ENCODE data around the gene MITF.

MITF gene

DNA sequence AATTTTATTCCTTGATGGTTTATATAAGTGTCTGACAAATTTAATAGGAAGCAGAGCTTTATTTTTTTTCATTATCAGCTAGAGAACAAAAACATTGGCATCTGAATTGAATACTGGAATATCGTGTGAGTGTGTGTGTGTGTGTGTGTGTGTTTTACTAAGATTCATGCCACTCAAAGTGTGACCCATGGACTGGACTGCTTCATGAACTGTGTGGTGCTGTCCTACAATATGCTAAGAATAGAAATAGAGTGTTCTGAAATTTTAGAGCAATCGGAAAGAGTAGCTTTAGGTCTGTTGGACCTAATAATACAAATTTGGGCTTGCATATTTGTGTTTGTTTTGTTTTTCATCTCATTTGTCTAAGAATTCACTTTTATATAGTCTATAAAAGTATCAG is 89.6 kb downstream of the MITF start:
- in situ Hi-C loops (cut with HindIII; ENCODE audit: low sequenced_read_pairs), result no loop called here

DNA sequence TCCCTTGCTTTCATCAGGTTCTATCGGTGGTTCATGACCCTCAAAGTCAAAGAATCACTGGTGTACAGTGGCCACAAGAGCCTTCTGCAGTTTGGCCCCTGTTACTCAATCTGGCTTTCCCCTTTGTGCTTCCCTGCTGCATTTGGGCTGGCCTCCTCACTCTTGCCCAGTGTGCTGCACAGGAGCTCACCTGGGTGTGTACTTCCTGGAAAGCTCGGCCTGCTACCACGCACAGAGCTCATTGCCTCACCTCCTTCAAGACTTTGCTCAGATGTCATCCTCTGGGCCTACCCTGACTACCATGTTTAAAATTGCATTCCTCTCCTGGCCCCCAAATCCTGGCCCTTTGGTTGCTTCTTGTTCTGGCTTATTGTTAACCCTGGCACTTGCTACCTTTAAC is 90.9 kb downstream of the MITF start:
- in situ Hi-C loops (cut with HindIII; ENCODE audit: low sequenced_read_pairs), result no loop called here

DNA sequence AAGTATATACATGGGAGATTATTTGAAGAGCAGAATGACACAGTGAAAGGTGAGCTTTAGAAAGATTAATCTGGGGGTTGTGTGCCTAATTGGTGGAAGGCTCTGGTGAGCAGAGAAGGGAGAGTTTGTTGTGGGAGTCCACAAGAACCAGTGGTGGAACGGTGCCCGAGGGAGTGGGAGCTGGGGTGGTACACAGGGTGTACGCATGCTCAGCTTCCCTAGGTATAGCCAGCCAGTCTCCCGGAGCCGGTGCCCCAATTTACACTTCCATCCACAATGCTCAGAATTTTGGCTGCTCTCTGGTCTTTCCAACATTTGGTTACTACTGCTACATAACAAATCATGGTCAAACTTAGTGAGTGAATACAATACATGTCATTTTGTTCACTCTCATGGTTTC is 92.5 kb downstream of the MITF start:
- in situ Hi-C loops (cut with HindIII; ENCODE audit: low sequenced_read_pairs), result no loop called here

DNA sequence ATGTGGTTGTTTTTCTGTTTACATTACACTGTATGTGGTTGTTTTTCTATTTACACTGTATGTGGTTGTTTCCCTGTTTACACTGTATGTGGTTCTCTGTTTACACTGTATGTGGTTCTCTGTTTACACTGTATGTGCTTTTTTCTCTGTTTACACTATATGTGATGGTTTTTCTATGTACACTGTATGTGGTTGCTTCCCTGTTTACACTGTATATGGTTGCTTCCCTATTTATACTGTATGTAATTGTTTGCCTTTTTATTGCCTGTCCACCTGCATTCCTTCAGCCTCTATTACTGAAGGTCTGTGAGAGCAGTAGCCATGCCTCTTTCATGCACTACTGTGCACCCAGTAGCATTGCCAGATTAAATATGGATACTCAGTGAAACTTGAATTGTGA is 94.3 kb downstream of the MITF start:
- in situ Hi-C loops (cut with HindIII; ENCODE audit: low sequenced_read_pairs), result no loop called here

DNA sequence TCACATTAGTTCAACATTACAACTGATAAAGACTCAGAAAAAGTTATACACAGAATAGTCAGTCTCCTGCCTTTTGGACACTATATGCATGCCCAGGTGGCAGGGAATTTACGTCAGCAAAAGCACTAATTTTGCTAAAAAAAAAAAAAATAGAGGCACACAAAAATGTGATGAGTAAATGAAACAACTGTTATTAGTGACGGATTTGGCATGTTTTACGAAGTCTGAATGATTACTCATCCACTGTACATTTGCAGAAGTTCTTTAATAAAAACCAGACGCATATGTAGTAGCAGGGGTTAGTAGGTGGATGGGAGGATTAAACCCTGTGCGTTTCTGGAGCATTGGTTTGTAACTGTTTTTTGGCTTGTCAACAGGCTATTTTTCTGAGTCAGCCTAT is 99.0 kb downstream of the MITF start:
- in situ Hi-C loops (cut with HindIII; ENCODE audit: low sequenced_read_pairs), result no loop called here

DNA sequence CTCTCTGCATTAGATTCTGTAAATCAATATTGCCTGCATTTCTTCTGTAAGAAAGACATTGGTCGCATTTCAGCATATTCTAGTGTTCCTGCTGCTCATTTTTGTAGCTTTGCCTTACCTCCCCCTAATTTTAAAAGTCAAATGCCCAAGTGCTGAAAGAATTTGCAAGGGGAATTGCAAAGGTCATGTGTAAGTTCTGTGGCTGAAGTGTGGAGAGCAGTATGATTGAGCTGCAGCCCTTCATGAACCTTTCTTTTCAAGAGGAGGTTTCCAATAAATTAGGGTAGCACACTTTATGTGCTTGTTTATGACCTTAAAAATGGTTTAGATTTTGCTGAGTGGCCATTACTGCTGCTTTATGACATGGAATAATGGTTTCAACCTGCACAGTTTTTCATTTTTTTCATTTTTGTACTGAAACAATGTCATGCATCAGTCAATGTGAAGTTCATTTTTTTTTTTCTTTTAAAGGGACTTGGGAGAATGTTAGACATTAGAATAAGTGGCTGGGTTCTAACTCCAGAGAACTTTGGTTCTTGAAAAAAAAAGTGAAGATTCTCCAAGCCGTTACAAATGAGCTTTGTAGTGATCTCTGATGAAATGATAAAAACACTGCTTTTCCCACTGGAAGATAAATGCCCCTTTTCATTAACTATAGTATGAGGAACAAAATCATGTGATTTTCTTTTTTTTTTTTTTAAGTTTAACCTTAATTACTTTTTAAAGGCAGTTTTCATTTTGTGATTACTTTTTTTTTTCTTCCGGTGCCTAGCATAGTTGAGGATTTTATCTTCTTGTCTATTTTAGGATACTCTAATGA is 99.6 kb downstream of the MITF start:
- in situ Hi-C loops (cut with HindIII; ENCODE audit: low sequenced_read_pairs), result no loop called here

DNA sequence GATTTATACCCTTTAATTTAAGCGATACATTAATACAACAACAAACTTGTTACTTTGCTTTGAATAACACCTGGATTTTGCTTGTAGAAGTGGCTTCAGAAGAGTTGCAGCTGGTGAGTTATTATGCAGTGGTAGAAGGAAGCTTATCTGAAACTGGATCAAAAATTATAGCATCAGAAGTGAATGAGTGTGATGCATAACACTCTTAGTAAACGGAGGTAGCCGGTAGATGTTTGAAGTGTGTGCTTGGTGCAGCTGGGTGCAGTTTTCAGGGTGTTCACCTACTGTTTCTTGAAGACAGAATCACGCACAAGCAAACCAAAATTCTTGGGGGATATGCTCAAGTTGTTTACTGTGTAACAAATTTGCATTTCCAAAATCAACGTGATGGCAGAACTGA is 103.1 kb downstream of the MITF start:
- in situ Hi-C loops (cut with HindIII; ENCODE audit: low sequenced_read_pairs), result no loop called here

DNA sequence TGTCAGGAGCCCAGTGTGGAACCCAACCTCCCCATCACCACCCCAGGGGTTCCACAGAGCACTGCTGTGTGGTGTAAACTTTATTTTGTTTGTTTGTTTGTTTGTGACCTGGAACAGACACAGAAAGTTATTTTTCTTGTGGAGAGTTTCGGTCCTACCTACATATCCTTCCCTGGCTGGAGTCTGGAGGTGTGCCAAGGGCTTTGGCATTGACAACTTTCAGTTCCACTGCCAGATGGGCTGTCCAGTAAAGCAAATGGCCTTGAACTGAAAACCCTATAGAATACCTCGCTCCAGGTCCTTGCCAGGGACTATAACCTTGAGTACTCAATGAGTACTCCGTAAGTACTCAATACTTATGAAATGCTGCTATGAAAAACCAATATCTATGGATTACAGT is 103.5 kb downstream of the MITF start:
- in situ Hi-C loops (cut with HindIII; ENCODE audit: low sequenced_read_pairs), result no loop called here

DNA sequence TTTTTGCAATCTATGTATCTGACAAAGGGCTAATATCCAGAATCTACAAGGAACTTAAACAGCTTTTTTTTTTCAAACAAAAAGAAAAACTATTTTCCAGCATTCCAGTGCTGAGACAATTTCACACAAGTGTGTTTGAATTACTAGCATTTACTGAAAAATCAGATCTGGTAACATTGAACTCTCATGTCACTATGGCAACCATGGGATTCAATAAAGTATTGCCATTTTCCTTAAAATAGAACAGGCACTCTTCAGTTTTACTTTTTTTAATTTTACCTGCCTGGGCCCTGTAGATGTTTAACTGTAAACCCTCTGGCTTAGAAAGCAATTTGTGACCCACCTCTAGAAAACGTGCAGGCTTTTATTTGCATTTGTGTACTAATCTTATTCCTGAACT is 105.4 kb downstream of the MITF start:
- in situ Hi-C loops (cut with HindIII; ENCODE audit: low sequenced_read_pairs), result no loop called here

DNA sequence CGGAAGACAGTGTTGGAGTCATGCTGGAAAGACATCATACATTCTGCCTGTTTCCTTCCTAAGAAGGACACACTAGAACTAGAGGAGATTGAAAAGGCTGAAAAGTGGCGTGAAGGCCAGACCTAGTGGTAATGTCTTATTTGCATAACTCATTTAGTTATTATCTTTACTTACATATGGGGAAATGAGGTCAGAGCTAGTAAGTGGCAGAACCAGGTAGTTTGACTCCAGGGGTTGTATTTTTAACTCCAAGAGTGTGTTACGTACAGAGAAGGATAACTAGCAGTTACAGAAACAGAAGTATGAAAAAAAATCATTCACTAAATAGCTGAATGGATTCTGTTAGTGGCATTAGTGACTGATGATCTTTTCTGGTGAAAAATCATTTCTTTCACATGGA is 108.0 kb downstream of the MITF start:
- in situ Hi-C loops (cut with HindIII; ENCODE audit: low sequenced_read_pairs), result no loop called here

DNA sequence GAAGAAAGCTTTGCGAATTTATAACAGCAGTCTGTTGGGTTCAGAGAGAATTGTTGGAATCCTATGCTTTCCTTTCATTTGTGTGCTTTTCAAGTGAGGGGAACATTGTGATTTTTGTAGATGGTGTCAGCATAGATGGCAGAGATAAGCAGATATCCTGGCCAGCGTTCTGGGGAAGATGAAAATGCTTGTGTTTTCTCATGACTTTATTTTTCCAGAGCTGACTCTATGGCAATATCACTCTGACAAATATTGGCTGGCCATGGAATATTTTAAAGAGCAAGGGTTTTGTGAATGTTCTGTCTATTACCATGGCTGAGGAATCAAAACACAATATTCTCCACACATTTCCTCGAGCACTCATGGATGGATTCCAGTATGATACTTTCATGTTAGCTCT is 108.8 kb downstream of the MITF start:
- in situ Hi-C loops (cut with HindIII; ENCODE audit: low sequenced_read_pairs), result no loop called here

DNA sequence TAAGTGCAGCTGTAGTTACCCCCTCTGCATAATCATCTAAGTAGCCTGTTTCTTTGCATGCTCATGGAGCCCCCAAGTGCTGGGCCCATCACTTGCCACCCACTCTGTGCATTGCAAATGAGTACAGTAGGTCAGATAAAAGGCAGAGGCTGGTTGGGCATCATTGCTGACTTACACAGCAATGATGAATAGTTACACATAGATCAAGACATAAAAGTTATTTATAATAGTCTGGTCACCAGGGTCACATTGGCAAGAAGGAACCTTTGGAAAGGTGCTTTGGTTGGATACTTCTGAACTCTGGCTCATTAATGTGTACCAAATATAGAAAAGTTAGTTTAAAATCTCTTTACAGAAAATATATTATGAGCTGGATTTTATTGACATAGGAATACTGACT is 111.6 kb downstream of the MITF start:
- in situ Hi-C loops (cut with HindIII; ENCODE audit: low sequenced_read_pairs), result loop anchor here (25.0 kb wide), 1 partner anchor 164 kb away; no protein-coding TSS in a partner anchor

DNA sequence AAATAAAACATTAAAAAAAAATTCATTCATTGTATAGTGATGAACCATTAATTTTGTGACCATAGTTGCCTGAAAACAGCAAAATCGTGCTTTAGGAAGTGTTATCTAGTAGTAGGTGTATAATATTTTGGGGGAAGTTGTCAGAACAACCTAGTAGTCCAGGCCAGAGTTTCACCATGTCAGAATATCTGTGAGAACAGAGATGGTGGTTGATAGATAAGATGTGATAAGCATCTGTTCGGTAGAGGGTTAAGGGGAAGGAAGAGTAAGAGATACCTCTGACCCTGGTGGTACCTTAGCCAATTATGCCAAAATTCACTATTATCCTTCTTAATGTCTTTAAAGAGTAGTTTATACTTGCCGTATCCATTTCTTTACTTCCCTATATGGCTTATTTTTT is 113.8 kb downstream of the MITF start:
- in situ Hi-C loops (cut with HindIII; ENCODE audit: low sequenced_read_pairs), result loop anchor here (25.0 kb wide), 1 partner anchor 166 kb away; no protein-coding TSS in a partner anchor

DNA sequence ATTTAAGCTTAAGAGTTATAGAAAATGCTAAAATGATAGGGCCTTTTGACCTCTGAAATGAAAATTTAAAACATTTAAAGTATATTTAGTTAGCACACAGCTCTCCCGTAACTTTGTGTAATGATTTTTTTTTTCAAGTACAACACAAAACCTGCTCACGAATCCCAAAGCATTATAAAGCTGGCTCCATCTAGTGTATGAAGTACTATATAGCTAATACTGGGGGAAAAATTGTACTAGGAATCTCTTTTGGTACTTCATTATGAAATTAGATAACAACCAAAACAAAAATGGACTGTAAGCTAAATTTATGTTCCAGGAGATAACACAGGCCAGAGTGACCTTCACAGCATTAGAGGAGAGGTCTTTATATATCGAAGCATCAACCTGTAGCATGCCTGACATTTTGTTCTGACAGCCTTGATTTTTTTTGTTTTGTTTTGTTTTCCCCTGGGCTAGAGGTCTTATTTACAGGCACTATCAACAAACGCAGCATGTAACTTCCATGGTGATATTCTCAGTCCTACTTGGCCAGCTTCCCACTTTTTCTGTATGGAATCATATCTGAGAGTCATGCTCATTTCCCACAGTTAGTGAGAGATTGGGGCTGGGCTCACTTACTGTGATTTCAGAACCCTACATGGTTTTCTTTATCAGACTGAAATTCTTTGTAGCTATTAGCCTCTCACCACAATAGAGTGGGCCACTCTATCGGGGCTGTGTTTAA is 116.3 kb downstream of the MITF start:
- in situ Hi-C loops (cut with HindIII; ENCODE audit: low sequenced_read_pairs), result loop anchor here (25.0 kb wide), 1 partner anchor 168 kb away; no protein-coding TSS in a partner anchor

DNA sequence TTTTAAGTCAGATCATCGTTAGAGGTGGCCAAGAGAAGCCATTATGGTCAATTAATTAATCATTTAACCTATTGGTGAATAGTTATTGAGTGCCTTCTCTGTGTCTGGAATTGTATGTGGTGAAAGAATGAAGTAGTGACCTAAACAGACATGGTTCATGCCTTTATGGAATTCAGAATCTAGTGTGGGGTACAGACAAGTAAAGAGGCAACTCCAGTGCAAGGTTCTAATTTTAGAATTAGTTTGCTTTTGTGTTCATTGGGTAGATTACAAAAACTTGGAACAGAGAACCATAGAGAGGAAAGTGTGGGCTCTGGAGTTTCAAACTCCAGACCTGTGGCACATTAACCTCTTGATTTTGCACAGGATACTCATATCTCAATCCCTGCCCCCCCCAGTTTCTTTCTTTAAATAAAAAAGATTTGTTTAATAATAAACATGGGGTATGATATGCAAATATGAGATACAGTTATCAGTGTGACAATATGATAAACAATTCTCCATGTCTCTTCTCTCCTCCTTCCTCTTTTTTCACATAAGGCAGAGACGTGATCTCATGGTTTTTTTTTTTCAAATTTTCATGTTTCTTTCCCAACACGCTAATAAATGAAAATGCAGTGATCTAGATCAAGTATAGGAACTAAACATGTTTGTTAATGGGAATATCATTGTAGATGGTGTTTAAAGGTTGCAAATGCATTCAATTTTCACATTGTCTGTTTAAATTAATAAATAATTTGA is 117.9 kb downstream of the MITF start:
- in situ Hi-C loops (cut with HindIII; ENCODE audit: low sequenced_read_pairs), result loop anchor here (25.0 kb wide), 1 partner anchor 170 kb away; no protein-coding TSS in a partner anchor

DNA sequence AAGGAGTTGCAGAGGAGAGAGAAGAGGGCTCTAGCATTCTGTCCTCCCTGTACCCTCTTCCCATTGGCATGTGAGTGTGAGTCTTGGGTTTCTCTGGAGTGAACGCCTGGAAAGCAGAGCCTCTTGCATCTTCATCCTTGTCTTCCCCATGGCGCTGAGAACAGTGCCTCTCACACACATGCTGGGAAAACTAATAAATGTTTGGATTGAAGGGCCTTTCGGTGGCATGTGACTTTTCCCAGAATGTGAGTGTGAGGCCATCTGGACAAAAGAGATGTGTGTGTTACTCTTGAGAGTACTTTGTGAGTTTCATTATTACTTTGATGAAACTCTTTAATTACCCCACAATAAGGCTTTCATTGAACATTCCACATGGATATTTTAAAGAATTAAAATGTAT is 122.3 kb downstream of the MITF start:
- in situ Hi-C loops (cut with HindIII; ENCODE audit: low sequenced_read_pairs), result loop anchor here (25.0 kb wide), 1 partner anchor 174 kb away; no protein-coding TSS in a partner anchor

DNA sequence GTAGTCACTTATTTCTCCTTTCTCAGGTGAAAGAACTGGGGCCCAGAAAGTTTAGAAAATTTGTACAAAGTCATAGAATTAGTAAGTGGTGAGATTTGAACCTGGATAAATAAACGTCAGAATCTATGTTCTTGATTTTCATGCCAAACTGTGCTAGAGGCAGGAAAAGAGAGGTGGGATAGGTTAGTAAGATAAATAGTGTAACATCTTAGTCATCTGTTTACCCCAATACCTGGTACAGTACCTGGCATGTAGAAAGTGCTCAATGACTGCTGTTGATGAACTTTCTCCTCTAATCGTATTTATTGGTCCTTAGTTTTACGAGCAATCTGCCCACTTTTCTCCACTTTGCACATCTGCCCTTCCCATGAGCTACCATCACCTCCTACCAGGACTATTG is 124.9 kb downstream of the MITF start:
- in situ Hi-C loops (cut with HindIII; ENCODE audit: low sequenced_read_pairs), result loop anchor here (25.0 kb wide), 1 partner anchor 177 kb away; no protein-coding TSS in a partner anchor

DNA sequence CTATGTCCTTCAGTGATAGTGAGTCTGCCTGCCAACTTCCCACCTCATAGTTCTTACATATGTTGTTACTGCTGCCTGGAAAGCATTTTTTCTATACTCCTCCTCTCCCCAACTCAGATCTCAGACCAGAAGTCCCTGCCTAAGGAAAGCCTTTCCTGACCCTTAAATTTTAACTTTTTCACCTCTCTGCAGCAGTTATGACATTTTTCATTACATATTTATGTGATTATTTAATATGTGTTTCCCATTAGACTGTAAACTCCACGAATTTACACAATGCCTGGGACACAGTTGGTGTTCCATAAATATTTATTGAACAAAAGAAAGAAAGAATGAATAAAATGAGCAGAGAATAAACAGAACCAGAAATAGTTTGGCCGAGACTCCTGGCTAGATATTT is 125.5 kb downstream of the MITF start:
- in situ Hi-C loops (cut with HindIII; ENCODE audit: low sequenced_read_pairs), result loop anchor here (25.0 kb wide), 1 partner anchor 177 kb away; no protein-coding TSS in a partner anchor

DNA sequence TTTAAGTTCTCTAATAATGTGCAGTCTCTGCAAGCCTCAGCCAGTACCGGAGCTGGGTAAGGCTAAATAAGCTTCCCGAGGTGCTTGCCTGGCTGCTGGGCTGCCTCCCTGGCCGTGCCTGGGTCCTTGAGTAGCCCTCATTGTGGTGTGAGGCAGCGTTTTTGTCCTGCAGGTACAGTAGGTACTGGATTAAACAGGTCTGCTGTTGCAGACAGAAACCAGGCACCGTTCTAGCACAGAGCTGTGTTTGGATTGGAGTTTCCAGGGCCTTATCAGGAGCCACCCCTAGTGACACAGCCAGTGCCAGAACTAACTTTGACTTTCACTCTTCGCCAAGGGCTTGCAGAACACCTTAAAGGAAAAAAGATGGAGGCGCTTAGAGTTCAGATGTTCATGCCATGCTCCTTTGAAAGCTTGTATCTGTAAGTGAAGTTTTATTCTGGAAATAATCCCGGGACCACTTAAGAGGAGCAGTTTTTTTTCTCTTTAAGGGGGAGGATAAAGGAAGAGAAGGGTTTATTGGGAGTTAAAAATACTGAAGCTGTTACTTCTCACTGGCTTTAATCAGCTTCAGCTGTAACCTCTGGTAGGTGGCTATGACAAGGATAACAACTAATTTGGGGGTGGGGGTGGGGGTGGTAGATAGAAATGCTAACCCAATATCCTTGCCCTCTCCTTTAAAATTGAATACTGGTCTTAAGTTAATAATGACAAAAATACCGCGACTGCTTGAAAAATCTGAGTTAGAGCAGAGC is 126.8 kb downstream of the MITF start:
- in situ Hi-C loops (cut with HindIII; ENCODE audit: low sequenced_read_pairs), result loop anchor here (25.0 kb wide), 1 partner anchor 179 kb away; no protein-coding TSS in a partner anchor

DNA sequence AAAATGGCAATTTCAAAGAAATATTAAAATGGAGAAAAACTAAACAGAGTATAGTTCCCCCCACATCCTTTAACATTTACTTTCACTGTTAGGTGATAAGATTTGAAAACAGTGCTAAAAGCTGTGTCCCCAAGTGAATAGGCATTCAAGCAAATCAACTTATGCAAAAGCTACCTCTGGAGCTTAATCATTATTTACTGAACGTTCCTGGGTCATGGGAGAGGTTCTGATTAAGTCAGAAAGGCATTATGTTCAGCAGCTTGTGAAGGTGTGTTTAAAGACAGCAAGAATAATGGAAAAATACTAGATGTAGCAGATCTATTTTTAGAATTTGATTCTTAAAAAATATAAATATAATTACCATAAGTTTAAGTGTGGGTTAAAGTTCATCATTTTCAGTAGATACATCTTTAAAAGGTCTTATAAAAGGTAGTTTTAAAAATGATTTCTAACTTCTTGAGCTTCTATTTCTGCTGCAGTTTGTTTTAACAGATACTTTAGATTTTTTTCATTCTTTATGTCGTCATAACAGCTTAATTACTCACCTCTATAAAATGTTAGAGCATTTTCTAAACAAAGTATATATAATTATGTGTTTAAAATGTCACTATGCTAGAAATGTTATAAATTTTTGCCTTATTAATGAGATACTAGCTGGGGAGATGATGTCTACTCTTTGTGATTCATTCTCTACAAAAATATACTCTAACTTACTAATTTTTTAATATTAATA is 127.9 kb downstream of the MITF start:
- in situ Hi-C loops (cut with HindIII; ENCODE audit: low sequenced_read_pairs), result loop anchor here (25.0 kb wide), 1 partner anchor 180 kb away; no protein-coding TSS in a partner anchor
